GM19238 (cell line): ENCODE data around the gene MAS1.
"Not testable (repeated sequence)": the region's sequence is repeated elsewhere in the genome, so short reads cannot be mapped to it uniquely, and the experiment has no call there.

ENCODE experiments used
- DNase-seq: peaks from one replicate; pipeline ENCODE4 v3.0.0; 2011; ENCODE audit warnings: low spot score; ENCODE audit not compliant: insufficient read length

The MAS1 gene

DNA sequence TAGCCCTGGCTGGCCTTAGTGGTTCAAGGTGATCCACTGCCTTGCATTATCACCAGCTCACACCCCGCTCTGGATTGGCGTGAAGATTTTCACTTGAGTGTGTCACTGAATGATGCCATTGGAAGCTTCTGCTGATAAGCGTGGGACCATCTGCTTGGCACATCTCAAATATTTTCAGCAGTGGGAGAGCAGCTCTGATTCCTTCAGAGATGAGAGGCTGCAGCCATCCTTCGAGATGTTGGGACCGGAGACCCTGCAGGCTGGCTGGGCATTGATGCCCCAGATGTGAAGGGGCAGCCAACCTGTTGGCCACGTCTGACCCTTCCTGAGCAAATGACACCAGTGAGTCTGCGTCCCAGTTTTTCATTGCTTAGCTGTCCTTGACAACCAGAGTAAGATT lies at the start of gene MAS1:
Gene MAS1 (plus strand): TSS at position 197 of the 400 bp plus-strand sequence. CDS start 15,968 bp downstream, outside the sequence.
- no peak for DNase-seq

GRCh38 chr6:159842035-159842434 lies 48.8 kb upstream of the MAS1 start:
- no peak for DNase-seq

GRCh38 chr6:159844737-159845645 lies 45.8 kb upstream of the MAS1 start:
- DNase-seq: no peak

- not testable (repeated sequence) for DNase-seq
These were observed 42.2 kb upstream of the MAS1 start for GRCh38 chr6:159848552-159848951.

GRCh38 chr6:159849851-159850250 lies 40.9 kb upstream of the MAS1 start:
- DNase-seq: not testable (repeated sequence)

DNA sequence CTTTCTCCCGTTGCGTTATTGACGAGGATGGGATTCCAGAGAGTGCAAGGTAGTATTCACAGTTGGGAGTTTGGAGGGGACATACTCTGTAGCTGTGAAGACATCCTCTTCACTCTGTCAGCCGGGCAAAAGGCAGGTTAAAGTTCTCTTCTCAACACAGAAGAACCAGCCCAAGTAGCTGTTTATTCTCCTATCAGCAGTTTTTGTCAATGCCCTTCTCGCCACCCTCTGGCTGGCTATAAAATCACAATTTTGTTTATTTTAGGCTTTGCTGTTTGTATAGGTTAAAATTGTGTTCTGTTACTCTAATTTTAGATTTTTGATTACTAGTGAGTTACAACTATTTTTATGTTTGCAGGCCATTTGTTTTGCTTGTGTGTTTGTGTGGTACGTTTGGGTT lies 37.9 kb upstream of the MAS1 start:
- DNase-seq: no peak

DNA sequence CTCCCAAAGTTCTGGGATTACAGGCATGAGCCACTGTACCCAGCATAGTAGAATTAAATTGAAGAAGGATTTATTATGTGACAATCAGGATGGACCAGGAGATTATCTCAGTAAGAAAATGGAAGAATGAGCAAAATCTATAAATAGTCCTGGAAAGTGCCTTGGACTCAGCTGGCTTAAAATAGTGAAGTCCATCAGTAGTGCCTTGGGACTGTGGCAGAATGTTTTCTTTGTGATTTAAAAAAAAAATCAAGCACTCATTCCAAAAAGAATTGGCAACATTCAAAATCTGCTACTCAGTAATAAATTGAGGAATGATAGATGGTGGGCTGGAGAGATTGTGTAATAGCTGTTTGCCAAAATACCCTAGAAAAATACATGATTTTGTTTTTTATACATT lies 37.0 kb upstream of the MAS1 start:
- DNase-seq: no peak

- no peak for DNase-seq
These were observed 35.8 kb upstream of the MAS1 start for GRCh38 chr6:159854959-159855358.

GRCh38 chr6:159858259-159858658 lies 32.5 kb upstream of the MAS1 start:
- DNase-seq: no peak

GRCh38 chr6:159860482-159860881 lies 30.3 kb upstream of the MAS1 start:
- no peak for DNase-seq

GRCh38 chr6:159862103-159862502 lies 28.7 kb upstream of the MAS1 start:
- no peak for DNase-seq

DNA sequence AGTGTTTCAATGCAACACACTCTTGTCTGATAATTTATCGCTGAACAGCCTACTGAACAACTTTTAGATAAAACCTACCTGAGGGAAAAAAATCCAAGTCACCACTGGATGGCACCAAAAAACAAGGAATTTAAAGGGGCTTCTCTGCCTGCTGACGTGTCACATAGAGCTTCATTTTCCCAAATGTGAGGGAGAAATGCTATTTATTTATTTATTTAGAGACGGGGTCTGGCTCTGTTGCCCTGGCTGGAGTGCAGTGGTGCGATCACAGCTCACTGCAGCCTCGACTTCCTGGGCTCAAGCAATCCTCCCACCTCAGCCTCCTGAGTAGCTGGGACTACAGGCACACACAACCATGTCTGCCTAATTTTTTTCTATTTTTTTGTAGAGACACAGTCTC lies 27.4 kb upstream of the MAS1 start:
- peak; percentile 35 for DNase-seq

GRCh38 chr6:159865226-159865920 lies 25.4 kb upstream of the MAS1 start:
- no peak for DNase-seq

GRCh38 chr6:159866286-159867247 lies 24.2 kb upstream of the MAS1 start:
- no peak for DNase-seq

GRCh38 chr6:159871241-159871640 lies 19.5 kb upstream of the MAS1 start:
- no peak for DNase-seq

- no peak for DNase-seq
These were observed 18.9 kb upstream of the MAS1 start for GRCh38 chr6:159871906-159872305.

- DNase-seq: no peak
These were observed 16.4 kb upstream of the MAS1 start for GRCh38 chr6:159874435-159874834.

- DNase-seq: no peak
These were observed 15.6 kb upstream of the MAS1 start for GRCh38 chr6:159875194-159875593.

GRCh38 chr6:159876242-159876641 lies 14.5 kb upstream of the MAS1 start:
- no peak for DNase-seq

DNA sequence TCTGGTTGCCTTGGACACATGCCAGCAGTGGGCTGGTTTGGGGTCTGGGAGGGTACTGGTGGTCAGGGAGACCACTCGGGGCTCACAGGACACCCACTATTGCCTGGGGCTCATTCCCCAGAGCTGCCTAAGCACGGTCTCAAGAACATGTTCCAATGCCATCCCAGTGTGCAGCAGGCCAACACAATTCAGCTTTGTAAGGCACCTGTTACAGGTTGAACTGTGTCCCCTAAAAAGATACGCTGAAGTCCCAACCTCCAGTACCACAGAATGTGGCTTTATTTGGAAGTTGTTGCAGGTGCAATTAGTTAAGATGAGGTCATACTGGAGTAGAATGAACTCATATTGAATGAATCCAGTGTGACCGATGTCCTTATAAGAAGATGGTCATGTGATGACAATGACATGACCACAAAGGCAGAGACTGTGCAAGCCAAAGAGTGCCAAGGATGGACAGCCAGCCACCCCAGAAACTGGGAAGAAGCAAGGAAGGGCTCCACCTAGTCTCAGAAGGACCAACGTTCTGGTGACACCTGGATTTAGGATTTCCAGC lies 13.5 kb upstream of the MAS1 start:
- DNase-seq: no peak

DNA sequence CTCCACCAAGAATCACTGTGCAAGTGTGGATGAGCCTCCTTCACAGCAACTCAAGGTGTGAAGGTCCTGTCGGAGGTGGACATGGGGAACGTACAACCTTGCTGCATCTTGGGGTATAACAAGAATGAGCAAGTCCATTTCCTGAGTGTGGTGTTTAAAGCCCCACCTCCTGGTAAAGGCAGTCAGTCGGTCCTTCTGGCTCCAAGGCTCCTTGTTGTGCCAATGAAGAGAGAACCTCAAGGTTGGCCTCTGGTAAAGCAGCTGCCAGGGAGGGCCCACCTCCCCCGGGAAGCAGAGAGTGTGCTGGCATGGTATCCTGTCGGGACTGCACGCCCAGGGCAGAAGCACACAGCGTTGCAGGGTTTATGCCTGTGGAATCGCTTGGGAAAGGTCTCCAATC lies 12.4 kb upstream of the MAS1 start:
- no peak for DNase-seq
